CD4-positive, alpha-beta T cell (primary cell): ENCODE measurements around the gene CHL1. TPM values are rescaled to one million over a fixed set of nuclear protein-coding genes. Genes with fewer than 3 reads are reported as not detected.

Experiments used
- ATAC-seq: fragments of 200-7000 bp; cut with Tn5 transposase; one replicate; pipeline ENCODE4 v1.10.0; 2022; ENCODE audit warnings: mild to moderate bottlenecking; ENCODE audit not compliant: poor library complexity
- CTCF ChIA-PET: fragments of 350-600 bp; sonication (Branson Sonifier 250); formaldehyde crosslinking; loops from one replicate; lab custom pipeline; 2021; ENCODE audit warnings: antibody characterized with exemption, inconsistent platforms; lab: Charles Lee
- POLR2A ChIA-PET: fragments of 350-600 bp; sonication (Branson Sonifier 250); formaldehyde crosslinking; loops from one replicate; lab custom pipeline; 2021; ENCODE audit warnings: antibody characterized with exemption, inconsistent platforms; lab: Charles Lee
- DNase-seq, 14 experiments: peaks; one replicate each; pipeline ENCODE4 v3.0.0-alpha.2; 2013 to 2020; ENCODE audit warnings: mixed read lengths in 2 of 14
- H3K27ac ChIP-seq, 2 donors: one replicate each; pipeline versions ENCODE4 v1.5.1 to v1.7.0; 2013; ENCODE audit warnings: low read length in 2 of 2, low read depth in 1 of 2, mild to moderate bottlenecking in 1 of 2
- H3K27me3 ChIP-seq, 2 experiments: 1 replicate in 1 of 2; 2 replicates in 1 of 2; pipeline versions ENCODE4 v1.6.1 to v1.7.0; 2013; ENCODE audit warnings: low read length in 2 of 2, control low read depth in 1 of 2, mild to moderate bottlenecking in 1 of 2, moderate library complexity in 1 of 2; ENCODE audit not compliant: insufficient read depth in 2 of 2, control insufficient read depth in 1 of 2
- H3K36me3 ChIP-seq: one replicate; pipeline ENCODE4 v1.6.1; 2013; ENCODE audit warnings: low read length, control low read depth; ENCODE audit not compliant: insufficient read depth
- H3K4me1 ChIP-seq: one replicate; pipeline ENCODE4 v1.6.1; 2013; ENCODE audit warnings: low read length, control low read depth; ENCODE audit not compliant: insufficient read depth
- H3K4me3 ChIP-seq: one replicate; pipeline ENCODE4 v1.5.1; 2013; ENCODE audit warnings: mild to moderate bottlenecking, low read length, moderate library complexity
- H3K9me3 ChIP-seq, 2 experiments: 1 replicate in 1 of 2; 2 replicates in 1 of 2; pipeline versions ENCODE4 v1.6.1 to v1.7.0; 2013; ENCODE audit warnings: low read length in 2 of 2, mild to moderate bottlenecking in 2 of 2, control low read depth in 1 of 2, moderate library complexity in 1 of 2; ENCODE audit not compliant: control insufficient read depth in 1 of 2, insufficient read depth in 1 of 2
- H3K27ac Mint-ChIP-seq: one replicate; pipeline ENCODE4 v1.8.0; 2020; ENCODE audit warnings: mixed read lengths
- H3K27me3 Mint-ChIP-seq: one replicate; pipeline ENCODE4 v1.8.0; 2021; ENCODE audit warnings: mixed read lengths
- H3K36me3 Mint-ChIP-seq: one replicate; pipeline ENCODE4 v1.8.0; 2021; ENCODE audit warnings: low read depth, mixed read lengths
- H3K4me1 Mint-ChIP-seq: one replicate; pipeline ENCODE4 v1.8.0; 2021; ENCODE audit warnings: low read depth, mixed read lengths
- H3K4me3 Mint-ChIP-seq: one replicate; pipeline ENCODE4 v1.8.0; 2020; ENCODE audit warnings: mild to moderate bottlenecking, mixed read lengths
- H3K9me3 Mint-ChIP-seq: one replicate; pipeline ENCODE4 v1.8.0; 2020; ENCODE audit warnings: mixed read lengths
- CTCF ChIP-seq: fragments of 200-600 bp; IDR thresholded peaks from one replicate; pipeline ENCODE4 v1.8.0; 2022; ENCODE audit warnings: antibody characterized with exemption, mild to moderate bottlenecking
- intact Hi-C, 2 experiments: fragments of 100-400 bp; cut with DNase I in 1 of 2; cut with micrococcal nuclease in 1 of 2; formaldehyde crosslinking; loops; one replicate each; pipeline versions ENCODE4 v1.15.1 to v1.9.0; 2023 to 2025; cut with DNase I, micrococcal nuclease
- total RNA-seq, 174 experiments: library from RNA in 2 of 174; stranded (reverse) in 2 of 174; gene quantifications; one replicate each; pipeline ENCODE4 v1.2.3 and lab custom pipeline; 2021 to 2026

CHL1 gene
- total RNA-seq, 2 experiments from 2014 or later, result not detected

GRCh38 chr3:210669-211068 lies 14.1 kb downstream of the CHL1 start:
- CTCF ChIA-PET, result no interaction called here
- H3K27ac ChIP-seq, result no peak overlapping the region
- H3K4me1 ChIP-seq, result no peaks in the 10 kb centered on the region
- H3K9me3 ChIP-seq, result no peaks in the 10 kb centered on the region
- POLR2A ChIA-PET, result no interaction called here
- H3K36me3 ChIP-seq, result no peaks in the 10 kb centered on the region
- no peak for DNase-seq
- no peaks in the 10 kb centered on the region for H3K27me3 ChIP-seq
- no peak for ATAC-seq
- H3K4me3 Mint-ChIP-seq, result no peak overlapping the region
- no peaks in the 10 kb centered on the region for H3K9me3 Mint-ChIP-seq
- H3K36me3 Mint-ChIP-seq, result no peaks in the 10 kb centered on the region
- TF ChIP-seq CTCF, result no peak
- no peaks in the 10 kb centered on the region for H3K4me1 Mint-ChIP-seq
- H3K27me3 Mint-ChIP-seq, result no peaks in the 10 kb centered on the region
- H3K27ac Mint-ChIP-seq, result no peak overlapping the region
- H3K4me3 ChIP-seq, result no peak overlapping the region
- intact Hi-C loops, result no loop called here

- CTCF ChIA-PET, result no interaction called here
- Histone ChIP-seq H3K27me3 (no peaks in the 10 kb centered on the region), H3K4me1 (no peaks in the 10 kb centered on the region), H3K4me3 (no peak overlapping the region), H3K9me3 (no peaks in the 10 kb centered on the region), H3K36me3 (no peaks in the 10 kb centered on the region), H3K27ac (no peak overlapping the region)
- intact Hi-C loops, result no loop called here
- no peak for DNase-seq
- Mint-ChIP-seq H3K9me3 (no peaks in the 10 kb centered on the region), H3K36me3 (no peaks in the 10 kb centered on the region), H3K27ac (no peak overlapping the region), H3K27me3 (no peaks in the 10 kb centered on the region), H3K4me3 (no peak overlapping the region), H3K4me1 (no peaks in the 10 kb centered on the region)
- ATAC-seq, result no peak
- POLR2A ChIA-PET, result no interaction called here
- TF ChIP-seq CTCF, result no peak
These were observed 15.9 kb downstream of the CHL1 start for GRCh38 chr3:212432-212831.

- intact Hi-C loops, result no loop called here
- no peak for ATAC-seq
- no peak overlapping the region for H3K4me3 Mint-ChIP-seq
These were observed 20.7 kb downstream of the CHL1 start for GRCh38 chr3:217099-217813.

More at GRCh38 chr3:217099-217813, 20.7 kb downstream of the CHL1 start:
- Histone ChIP-seq H3K27me3 (no peaks in the 10 kb centered on the region), H3K4me3 (no peak overlapping the region), H3K4me1 (no peaks in the 10 kb centered on the region), H3K36me3 (no peaks in the 10 kb centered on the region), H3K9me3 (peaks cover 0 to 3% of the 10 kb centered on the region in 2 experiments), H3K27ac (no peak overlapping the region)
- no peaks in the 10 kb centered on the region for H3K4me1 Mint-ChIP-seq
- H3K27ac Mint-ChIP-seq, result no peak overlapping the region
- H3K36me3 Mint-ChIP-seq, result no peaks in the 10 kb centered on the region
- POLR2A ChIA-PET, result no interaction called here
- H3K27me3 Mint-ChIP-seq, result no peaks in the 10 kb centered on the region
- no peak for DNase-seq
- CTCF ChIA-PET, result no interaction called here
- no peak for TF ChIP-seq CTCF
- peaks cover 4% of the 10 kb centered on the region for H3K9me3 Mint-ChIP-seq
